Stimulated activated naive CD8-positive, alpha-beta T cell treated with anti-CD3 and anti-CD28 coated beads, Interleukin-15, amount 100 ng/mL, for 72 hours (primary cell): Measurements from ENCODE around the gene UMAD1.

Experiments
- ATAC-seq: fragments of 150-1000 bp; cut with Tn5 transposase; 2 replicates; pipeline ENCODE4 v1.10.0; 2021; ENCODE audit warnings: mild to moderate bottlenecking, moderate library complexity
- DNase-seq, 2 donors: peaks; one replicate each; pipeline ENCODE4 v3.0.0; 2021 to 2022
- H3K27ac Mint-ChIP-seq, 2 donors: one replicate each; pipeline ENCODE4 v1.8.0; 2022; ENCODE audit warnings: mild to moderate bottlenecking in 2 of 2, mixed read lengths in 2 of 2, moderate library complexity in 2 of 2
- H3K27me3 Mint-ChIP-seq: one replicate; pipeline ENCODE4 v1.8.0; 2022; ENCODE audit warnings: mixed read lengths
- H3K4me1 Mint-ChIP-seq: one replicate; pipeline ENCODE4 v1.8.0; 2022; ENCODE audit warnings: mild to moderate bottlenecking, mixed read lengths
- H3K4me3 Mint-ChIP-seq, 2 donors: one replicate each; pipeline ENCODE4 v1.8.0; 2022; ENCODE audit warnings: mild to moderate bottlenecking in 2 of 2, mixed read lengths in 2 of 2, moderate library complexity in 1 of 2
- H3K9me3 Mint-ChIP-seq, 2 donors: one replicate each; pipeline ENCODE4 v1.8.0; 2022; ENCODE audit warnings: mixed read lengths in 2 of 2

The UMAD1 gene

DNA sequence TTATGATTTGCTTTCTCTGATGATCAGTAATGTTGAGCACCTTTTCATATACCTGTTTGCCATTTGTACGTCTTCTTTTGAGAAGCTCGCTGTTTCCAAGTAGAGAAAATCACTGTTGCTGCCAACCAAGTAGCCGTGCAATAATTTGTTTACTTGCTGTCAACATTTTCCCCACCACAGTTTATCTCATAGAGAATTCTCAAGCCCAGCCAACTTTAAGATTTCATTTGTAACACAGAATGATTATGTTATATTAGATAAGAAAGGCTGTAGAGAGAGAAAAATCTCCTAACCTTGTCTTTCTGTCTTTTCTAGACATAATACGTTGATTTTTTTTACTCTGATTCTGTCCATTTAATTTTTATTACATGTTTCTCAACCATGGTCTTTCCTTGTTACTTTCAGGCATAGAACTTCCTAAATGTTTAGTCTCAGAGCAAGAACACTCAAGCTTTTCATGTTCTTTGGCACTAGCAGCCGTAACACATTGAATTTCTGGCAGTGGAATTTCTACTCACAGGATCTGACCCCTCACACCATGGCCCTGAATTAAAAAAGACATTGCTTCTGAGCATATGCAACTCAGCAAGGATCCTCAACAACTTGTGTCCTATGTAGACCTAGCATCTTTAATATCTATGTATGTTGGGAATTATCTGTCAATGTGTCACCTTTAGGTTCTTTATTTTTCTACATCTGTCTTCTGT lies 54.7 kb downstream of the UMAD1 start:
- DNase-seq = no peak
- Mint-ChIP-seq H3K4me1 (peaks cover 29% of the 10 kb centered on the region), H3K27me3 (no peaks in the 10 kb centered on the region), H3K4me3 (no peak overlapping the region), H3K27ac (no peak overlapping the region), H3K9me3 (peaks cover 5 to 7% of the 10 kb centered on the region in 2 donors)
- no peak for ATAC-seq

DNA sequence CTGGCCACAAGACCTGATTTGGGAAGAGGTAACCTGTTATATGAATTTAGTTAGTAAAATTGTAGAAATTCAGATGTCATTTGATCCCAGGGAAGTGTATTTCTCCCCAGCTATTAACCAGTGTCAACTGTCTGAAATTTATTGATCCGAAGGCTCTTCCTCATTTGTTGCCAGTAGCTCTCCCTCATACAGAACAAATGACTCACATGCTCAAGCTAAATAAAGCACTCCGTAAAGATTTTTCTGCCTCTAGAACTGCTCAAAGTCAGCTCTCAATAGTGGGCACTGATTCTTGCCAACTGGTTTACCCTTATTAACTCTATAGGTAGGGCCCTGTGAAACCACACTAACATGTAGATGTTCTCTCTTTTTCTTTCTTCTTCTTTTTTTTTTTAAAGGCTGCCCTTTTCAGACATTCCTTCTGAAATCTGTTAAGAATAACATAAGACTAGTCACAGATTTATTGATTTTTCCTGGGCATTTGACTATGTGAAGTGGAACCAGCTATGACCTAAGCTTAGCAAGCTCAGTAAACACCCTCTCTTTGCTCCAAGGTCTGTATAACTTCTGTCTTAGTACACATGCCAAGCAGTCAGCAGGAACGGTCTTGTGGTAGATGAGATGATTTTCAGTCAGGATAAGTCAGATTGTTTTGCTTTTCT lies 56.0 kb downstream of the UMAD1 start:
- DNase-seq = no peak
- H3K9me3 Mint-ChIP-seq = peaks cover 5 to 7% of the 10 kb centered on the region in 2 donors
- peaks cover 33% of the 10 kb centered on the region for H3K4me1 Mint-ChIP-seq
- H3K27ac Mint-ChIP-seq = peak overlapping the region in 1 of 2 donors; percentile 58
- H3K4me3 Mint-ChIP-seq = no peak overlapping the region
- H3K27me3 Mint-ChIP-seq = no peaks in the 10 kb centered on the region
- ATAC-seq = no peak

DNA sequence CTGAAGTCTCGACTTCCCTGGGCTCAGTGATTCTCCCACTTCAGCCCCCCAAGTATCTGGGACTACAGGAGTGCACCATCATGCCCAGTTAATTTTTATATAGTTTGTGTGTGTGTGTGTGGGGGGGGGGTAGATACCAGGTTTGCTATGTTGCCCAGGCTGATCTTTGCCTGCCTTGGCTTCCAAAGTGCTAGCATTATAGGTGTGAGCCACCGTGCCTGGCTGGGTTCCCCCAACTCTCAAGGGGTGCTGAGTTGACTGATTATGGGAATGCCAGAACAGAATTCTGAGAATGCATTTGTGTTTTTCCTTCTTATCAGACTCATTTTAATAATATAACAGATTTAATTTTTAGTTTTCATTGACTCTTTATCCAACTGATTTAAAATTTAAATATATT lies 58.4 kb downstream of the UMAD1 start:
- peaks cover 38% of the 10 kb centered on the region for H3K4me1 Mint-ChIP-seq
- peaks cover 5 to 7% of the 10 kb centered on the region in 2 donors for H3K9me3 Mint-ChIP-seq
- no peak for ATAC-seq
- no peaks in the 10 kb centered on the region for H3K27me3 Mint-ChIP-seq
- H3K4me3 Mint-ChIP-seq = no peak overlapping the region
- peak overlapping the region in 1 of 2 donors; percentile 7 for H3K27ac Mint-ChIP-seq
- no peak for DNase-seq

DNA sequence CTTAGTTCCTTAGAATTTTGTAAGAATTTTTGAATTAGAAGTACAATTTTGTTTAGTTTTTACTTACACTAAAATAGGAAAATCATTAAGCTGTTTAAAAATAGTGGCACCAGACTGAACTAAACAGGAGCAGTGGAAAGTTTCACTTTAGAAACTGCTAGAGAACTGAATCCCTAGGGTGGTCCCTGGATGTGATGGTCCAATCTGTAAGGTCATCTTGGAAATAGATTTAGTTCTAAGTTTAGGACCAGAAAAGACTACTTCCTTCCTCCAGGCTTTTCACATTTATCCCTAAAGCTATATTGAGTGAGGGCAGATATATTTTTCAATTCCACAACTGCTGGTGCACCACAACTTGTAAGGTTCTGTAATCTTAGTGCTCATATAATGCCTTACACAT lies 58.8 kb downstream of the UMAD1 start:
- Mint-ChIP-seq H3K4me1 (peaks cover 38% of the 10 kb centered on the region), H3K27ac (peak overlapping the region in 1 of 2 donors; percentile 71), H3K4me3 (no peak overlapping the region), H3K9me3 (peaks cover 5% of the 10 kb centered on the region in 2 donors), H3K27me3 (no peaks in the 10 kb centered on the region)
- ATAC-seq = no peak
- no peak for DNase-seq

GRCh38 chr7:7699970-7700369 lies 59.4 kb downstream of the UMAD1 start:
- peak overlapping the region in 1 of 2 donors; percentile 71 for H3K27ac Mint-ChIP-seq
- H3K4me1 Mint-ChIP-seq = peaks cover 38% of the 10 kb centered on the region
- no peak for ATAC-seq
- no peaks in the 10 kb centered on the region for H3K27me3 Mint-ChIP-seq
- H3K4me3 Mint-ChIP-seq = no peak overlapping the region
- no peaks in the 10 kb centered on the region for H3K9me3 Mint-ChIP-seq
- DNase-seq = no peak

- DNase-seq (no peak), ATAC-seq (no peak)
- no peaks in the 10 kb centered on the region for H3K9me3 Mint-ChIP-seq
- no peak overlapping the region for H3K4me3 Mint-ChIP-seq
- no peak overlapping the region for H3K27ac Mint-ChIP-seq
- no peaks in the 10 kb centered on the region for H3K27me3 Mint-ChIP-seq
- peaks cover 46% of the 10 kb centered on the region for H3K4me1 Mint-ChIP-seq
Observed at GRCh38 chr7:7701527-7701926, 61.0 kb downstream of the UMAD1 start.

DNA sequence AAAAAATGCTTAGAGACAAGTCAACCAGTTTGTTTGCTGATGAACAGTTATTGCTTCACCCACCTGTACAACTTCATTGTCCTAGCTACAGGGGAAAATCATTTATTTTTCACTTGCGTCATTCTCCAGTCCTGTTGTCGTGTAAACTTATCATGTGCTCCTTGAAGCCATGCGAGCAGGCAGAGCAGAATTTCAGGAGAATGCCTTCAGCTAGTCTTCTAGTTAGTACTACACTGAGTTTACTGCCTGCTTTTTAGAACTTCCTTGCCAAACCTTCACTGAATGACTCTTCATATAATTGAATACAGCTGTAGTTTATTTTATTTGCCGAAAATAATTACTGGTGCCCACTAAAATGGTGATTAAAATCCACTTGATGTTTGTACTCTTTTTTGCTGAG lies 62.3 kb downstream of the UMAD1 start:
- no peak for DNase-seq
- Mint-ChIP-seq H3K4me3 (no peak overlapping the region), H3K9me3 (no peaks in the 10 kb centered on the region), H3K4me1 (peaks cover 43% of the 10 kb centered on the region), H3K27me3 (no peaks in the 10 kb centered on the region), H3K27ac (no peak overlapping the region)
- no peak for ATAC-seq

DNA sequence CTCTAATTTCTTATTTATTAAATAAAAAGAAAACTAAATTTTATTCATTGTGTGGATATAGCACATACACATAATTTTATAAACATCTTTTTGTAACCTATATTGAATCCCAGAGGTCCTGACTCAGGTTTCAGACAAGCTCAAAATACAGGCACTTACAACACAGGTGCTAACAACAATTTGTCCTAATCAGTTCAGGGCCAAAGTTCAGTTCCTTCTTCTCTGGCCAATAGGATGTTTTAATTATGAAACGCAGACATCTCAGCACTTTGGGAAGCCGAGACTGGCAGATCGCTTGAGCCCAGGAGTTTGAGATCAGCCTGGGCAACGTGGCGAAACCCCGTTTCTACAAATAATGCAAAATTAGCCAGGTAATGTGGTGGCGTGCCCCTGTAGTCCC lies 62.9 kb downstream of the UMAD1 start:
- Mint-ChIP-seq H3K27me3 (no peaks in the 10 kb centered on the region), H3K4me3 (no peak overlapping the region), H3K9me3 (no peaks in the 10 kb centered on the region), H3K4me1 (peaks cover 37% of the 10 kb centered on the region), H3K27ac (peak overlapping the region in 1 of 2 donors; percentile 64)
- DNase-seq (no peak), ATAC-seq (no peak)

DNA sequence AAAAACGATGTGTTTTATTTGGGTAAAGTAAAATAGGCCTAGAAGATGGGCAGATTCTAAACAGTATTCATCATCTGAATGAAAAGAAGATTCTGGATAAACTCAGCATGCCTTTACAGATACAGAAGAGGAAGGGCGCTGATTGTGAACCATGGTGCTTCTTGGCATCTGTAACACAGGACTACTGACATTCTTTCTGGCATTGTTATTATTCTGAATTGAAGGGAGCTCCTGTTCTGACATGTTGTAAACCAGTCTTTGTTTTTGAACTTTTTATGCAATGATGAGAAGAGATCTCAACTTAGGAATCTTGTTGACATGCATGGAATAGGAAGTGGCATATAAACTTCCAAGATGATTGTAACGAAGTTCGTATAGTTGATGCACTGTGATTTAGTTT lies 64.3 kb downstream of the UMAD1 start:
- Mint-ChIP-seq H3K4me1 (peaks cover 37% of the 10 kb centered on the region), H3K9me3 (no peaks in the 10 kb centered on the region), H3K4me3 (no peak overlapping the region), H3K27ac (no peak overlapping the region), H3K27me3 (no peaks in the 10 kb centered on the region)
- no peak for ATAC-seq
- DNase-seq = no peak

- no peaks in the 10 kb centered on the region for H3K9me3 Mint-ChIP-seq
- peaks cover 38% of the 10 kb centered on the region for H3K4me1 Mint-ChIP-seq
- no peak for DNase-seq
- ATAC-seq = no peak
- H3K4me3 Mint-ChIP-seq = no peak overlapping the region
- no peaks in the 10 kb centered on the region for H3K27me3 Mint-ChIP-seq
- no peak overlapping the region for H3K27ac Mint-ChIP-seq
Observed at GRCh38 chr7:7705318-7705717, 64.8 kb downstream of the UMAD1 start.

DNA sequence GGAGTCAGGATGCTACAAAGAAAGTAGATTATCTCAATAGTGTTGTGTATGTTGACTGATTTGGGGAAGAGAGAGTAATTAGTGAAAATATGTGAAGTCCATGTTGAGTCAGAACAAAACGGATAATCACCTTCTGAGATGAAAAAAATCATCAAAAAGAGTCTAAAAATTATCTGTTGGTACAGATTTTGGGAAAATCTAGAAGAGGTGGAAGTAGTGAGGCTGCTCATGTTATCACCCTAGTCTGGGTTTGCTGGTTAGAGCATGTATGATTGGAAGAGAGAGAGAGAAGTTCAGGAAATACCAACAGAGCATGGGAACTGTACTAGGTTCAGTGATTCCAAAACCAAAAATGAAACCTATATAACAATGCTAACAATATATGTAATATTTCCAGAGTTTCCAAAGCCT lies 65.6 kb downstream of the UMAD1 start:
- ATAC-seq (peak; percentile 52), DNase-seq (no peak)
- Mint-ChIP-seq H3K4me3 (peak overlapping the region in 1 of 2 donors; percentile 57), H3K9me3 (no peaks in the 10 kb centered on the region), H3K27me3 (no peaks in the 10 kb centered on the region), H3K27ac (peak overlapping the region in 1 of 2 donors; percentile 77), H3K4me1 (peaks cover 38% of the 10 kb centered on the region)

DNA sequence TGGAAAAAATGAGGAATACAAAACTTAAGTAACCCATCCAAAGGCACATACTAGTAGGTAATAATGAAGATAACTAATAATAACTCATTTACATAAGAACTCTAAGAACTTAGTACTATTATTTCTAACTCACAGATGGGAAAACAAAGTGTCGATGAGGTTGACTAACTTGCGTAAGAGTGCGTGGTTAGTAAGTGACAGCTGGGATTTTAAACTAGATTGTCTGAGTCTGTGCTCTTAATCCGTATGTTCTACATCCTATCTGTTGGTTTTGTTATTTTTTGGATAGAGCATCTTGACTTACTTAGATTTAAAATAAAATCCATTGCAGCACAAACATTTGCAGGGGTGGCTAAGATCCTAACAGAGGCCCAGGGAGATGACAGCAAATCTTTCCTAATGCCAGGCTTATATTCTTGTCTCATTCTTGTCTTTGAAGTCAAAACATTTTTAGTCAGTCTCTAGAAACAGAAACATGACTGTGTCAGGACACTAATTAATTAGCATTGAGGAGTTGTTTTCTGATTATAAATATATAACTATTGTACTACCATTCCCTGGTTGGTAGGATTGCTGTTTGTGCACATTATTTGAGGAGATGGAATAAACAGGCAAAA lies 66.1 kb downstream of the UMAD1 start:
- Mint-ChIP-seq H3K4me3 (no peak overlapping the region), H3K4me1 (peaks cover 34% of the 10 kb centered on the region)
- no peak for DNase-seq

GRCh38 chr7:7707246-7707645 lies 66.7 kb downstream of the UMAD1 start:
- Mint-ChIP-seq H3K9me3 (no peaks in the 10 kb centered on the region), H3K4me3 (no peak overlapping the region), H3K27me3 (no peaks in the 10 kb centered on the region), H3K27ac (no peak overlapping the region), H3K4me1 (peaks cover 35% of the 10 kb centered on the region)
- no peak for ATAC-seq
- no peak for DNase-seq

More for the DNA sequence above, 66.1 kb downstream of the UMAD1 start:
- no peak for ATAC-seq
- peak overlapping the region in 1 of 2 donors; percentile 53 for H3K27ac Mint-ChIP-seq
- H3K9me3 Mint-ChIP-seq = no peaks in the 10 kb centered on the region
- H3K27me3 Mint-ChIP-seq = no peaks in the 10 kb centered on the region

DNA sequence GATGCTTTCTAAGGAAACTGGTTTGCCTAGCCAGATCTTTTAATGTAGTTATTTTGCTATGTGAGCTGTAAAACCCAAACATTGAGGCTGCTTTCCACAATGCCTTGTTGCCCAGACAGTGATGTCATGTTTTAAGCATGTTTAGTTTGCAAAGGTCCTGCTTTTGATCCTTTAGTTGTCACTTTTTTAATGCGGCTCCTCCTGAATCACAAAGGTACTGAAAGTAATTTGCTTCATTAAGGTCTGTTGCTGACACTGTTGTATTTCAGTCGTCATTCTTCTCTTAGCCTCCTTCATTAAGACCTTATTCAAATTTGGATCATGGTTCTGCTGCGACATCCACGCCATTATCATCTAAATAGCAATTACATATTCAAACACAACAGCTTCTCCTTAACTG lies 67.3 kb downstream of the UMAD1 start:
- no peaks in the 10 kb centered on the region for H3K27me3 Mint-ChIP-seq
- no peak overlapping the region for H3K27ac Mint-ChIP-seq
- no peak overlapping the region for H3K4me3 Mint-ChIP-seq
- H3K9me3 Mint-ChIP-seq = no peaks in the 10 kb centered on the region
- ATAC-seq = no peak
- H3K4me1 Mint-ChIP-seq = peaks cover 35% of the 10 kb centered on the region
- DNase-seq = no peak

GRCh38 chr7:7709291-7709690 lies 68.7 kb downstream of the UMAD1 start:
- DNase-seq = no peak
- no peaks in the 10 kb centered on the region for H3K27me3 Mint-ChIP-seq
- no peak for ATAC-seq
- H3K4me1 Mint-ChIP-seq = peaks cover 45% of the 10 kb centered on the region
- no peak overlapping the region for H3K4me3 Mint-ChIP-seq
- no peak overlapping the region for H3K27ac Mint-ChIP-seq
- H3K9me3 Mint-ChIP-seq = no peaks in the 10 kb centered on the region

DNA sequence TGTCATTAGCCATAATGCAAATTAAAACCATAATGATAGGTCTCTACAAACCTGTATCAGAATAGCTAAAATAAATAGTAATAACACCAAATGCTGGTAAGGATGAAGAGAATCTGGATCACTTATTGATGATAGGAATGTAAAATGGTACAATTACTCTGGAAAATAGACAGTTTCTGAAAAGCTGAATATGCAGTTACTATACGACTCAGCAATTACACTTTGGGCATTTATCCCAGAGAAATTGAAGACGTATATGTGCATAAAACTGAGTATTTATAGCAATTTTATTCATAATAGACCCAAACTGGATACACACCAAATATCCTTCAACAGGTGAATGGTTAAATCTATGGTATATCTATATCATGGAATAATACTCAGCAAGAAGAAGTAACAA lies 69.9 kb downstream of the UMAD1 start:
- H3K4me1 Mint-ChIP-seq = peaks cover 45% of the 10 kb centered on the region
- H3K27me3 Mint-ChIP-seq = no peaks in the 10 kb centered on the region
- ATAC-seq (no peak), DNase-seq (no peak)
- H3K27ac Mint-ChIP-seq = no peak overlapping the region
- H3K4me3 Mint-ChIP-seq = no peak overlapping the region
- no peaks in the 10 kb centered on the region for H3K9me3 Mint-ChIP-seq
